Smooth muscle cell (in vitro differentiated cells): ENCODE data around the gene USP43. TPM values are rescaled to one million over a fixed set of nuclear protein-coding genes. Genes with fewer than 3 reads are reported as not detected.

Experiments
- DNase-seq: peaks from one replicate; lab custom pipeline; 2025; ENCODE audit not compliant: unreplicated experiment; lab: John Stamatoyannopoulos, UW
- H2AFZ ChIP-seq: fragments of 200-600 bp; sonication (generic); 2 replicates; pipeline ENCODE4 v1.6.0; 2016; ENCODE audit warnings: antibody characterized with exemption, low read depth, mild to moderate bottlenecking
- H3F3A ChIP-seq: fragments of 200-600 bp; sonication (generic); 2 replicates; pipeline ENCODE4 v1.6.0; 2017; ENCODE audit warnings: antibody characterized with exemption, low read depth
- H3K27ac ChIP-seq: fragments of 200-600 bp; sonication (generic); 2 replicates; pipeline ENCODE4 v1.5.1; 2016; ENCODE audit warnings: low read depth, mild to moderate bottlenecking
- H3K27me3 ChIP-seq: fragments of 200-600 bp; sonication (generic); 2 replicates; pipeline ENCODE4 v1.6.1; 2016; ENCODE audit warnings: low read depth, mild to moderate bottlenecking
- H3K36me3 ChIP-seq: fragments of 200-600 bp; sonication (generic); 2 replicates; pipeline ENCODE4 v1.5.1; 2016; ENCODE audit warnings: low read depth
- H3K4me1 ChIP-seq: fragments of 200-600 bp; sonication (generic); 2 replicates; pipeline ENCODE4 v1.5.1; 2016; ENCODE audit warnings: low read depth
- H3K4me2 ChIP-seq: fragments of 200-600 bp; sonication (generic); 2 replicates; pipeline ENCODE4 v1.6.0; 2016; ENCODE audit warnings: mild to moderate bottlenecking
- H3K4me3 ChIP-seq: fragments of 200-600 bp; sonication (generic); 2 replicates; pipeline ENCODE4 v1.5.1; 2016; ENCODE audit warnings: mild to moderate bottlenecking
- H3K79me2 ChIP-seq: fragments of 200-600 bp; sonication (generic); 2 replicates; pipeline ENCODE4 v1.6.0; 2016; ENCODE audit warnings: low read depth, mild to moderate bottlenecking
- H3K9ac ChIP-seq: fragments of 200-600 bp; sonication (generic); 2 replicates; pipeline ENCODE4 v1.6.0; 2016; ENCODE audit warnings: low read depth
- H3K9me3 ChIP-seq: fragments of 200-600 bp; sonication (generic); replicated peaks from 2 replicates; pipeline ENCODE4 v1.5.1; 2016; ENCODE audit warnings: low read depth
- H4K20me1 ChIP-seq: fragments of 200-600 bp; sonication (generic); 2 replicates; pipeline ENCODE4 v1.6.0; 2016; ENCODE audit warnings: low read depth
- WGBS: methylation state at CpG from one replicate; pipeline ENCODE4 v1.1.7; 2016; ENCODE audit warnings: low lambda C conversion rate; 5-methylcytosine and 5-hydroxymethylcytosine counted together
- polyA plus RNA-seq: library from polyadenylated mRNA; unstranded; fragments of >200 nt; fragmentation: Nextera tagmentation; extraction: Ambion mirVana; gene quantifications from 2 replicates; pipeline ENCODE4 v1.2.1, GENCODE V29; 2016
- total RNA-seq: library from RNA; depleted of rRNA; stranded (reverse); fragments of >200 nt; gene quantifications from 2 replicates; pipeline ENCODE4 v1.2.3, GENCODE V29; 2014
- TF ChIP-seq, protein P1 (sequence below): fragments of 200-600 bp; sonication (generic); IDR thresholded peaks from 2 replicates; pipeline ENCODE4 v1.5.1; 2017; ENCODE audit warnings: borderline replicate concordance, mild to moderate bottlenecking, antibody characterized with exemption; ENCODE audit not compliant: insufficient read depth, poor library complexity, severe bottlenecking

USP43 gene
- total and polyA plus RNA-seq, 2 experiments from 2014 or later: 2.0 to 2.7 TPM

DNA sequence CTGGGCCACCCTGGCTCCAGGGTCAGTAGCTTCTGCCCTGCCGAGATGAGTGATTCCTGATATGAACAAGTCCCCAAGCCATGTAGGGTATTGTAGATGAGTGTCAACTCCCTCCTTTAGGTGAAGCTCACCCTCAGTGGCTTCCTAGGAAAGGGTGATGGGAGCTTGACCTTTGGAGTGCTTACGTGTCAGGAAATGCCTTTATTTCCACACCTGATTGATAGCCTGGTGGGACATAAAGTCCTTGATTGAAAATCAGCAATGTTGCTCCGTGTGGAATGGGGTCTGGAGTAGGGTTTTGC lies 58.4 kb downstream of the USP43 start:
- no peak overlapping the region for H3K4me3 ChIP-seq
- DNase-seq: no peak
- no peaks in the 10 kb centered on the region for H3K4me1 ChIP-seq
- no peak overlapping the region for H3K9ac ChIP-seq
- H3K9me3 ChIP-seq: no peaks in the 10 kb centered on the region
- H3K36me3 ChIP-seq: no peaks in the 10 kb centered on the region
- no peaks in the 10 kb centered on the region for H3K27me3 ChIP-seq
- H4K20me1 ChIP-seq: no peaks in the 10 kb centered on the region
- no peak overlapping the region for H2AFZ ChIP-seq
- H3K79me2 ChIP-seq: no peaks in the 10 kb centered on the region
- no peak overlapping the region for H3K4me2 ChIP-seq
- H3K27ac ChIP-seq: no peak overlapping the region
- H3F3A ChIP-seq: no peaks in the 10 kb centered on the region
- WGBS: 92% methylated on average over 3 of the region's 3 CpGs
- TF ChIP-seq, protein P1, sequence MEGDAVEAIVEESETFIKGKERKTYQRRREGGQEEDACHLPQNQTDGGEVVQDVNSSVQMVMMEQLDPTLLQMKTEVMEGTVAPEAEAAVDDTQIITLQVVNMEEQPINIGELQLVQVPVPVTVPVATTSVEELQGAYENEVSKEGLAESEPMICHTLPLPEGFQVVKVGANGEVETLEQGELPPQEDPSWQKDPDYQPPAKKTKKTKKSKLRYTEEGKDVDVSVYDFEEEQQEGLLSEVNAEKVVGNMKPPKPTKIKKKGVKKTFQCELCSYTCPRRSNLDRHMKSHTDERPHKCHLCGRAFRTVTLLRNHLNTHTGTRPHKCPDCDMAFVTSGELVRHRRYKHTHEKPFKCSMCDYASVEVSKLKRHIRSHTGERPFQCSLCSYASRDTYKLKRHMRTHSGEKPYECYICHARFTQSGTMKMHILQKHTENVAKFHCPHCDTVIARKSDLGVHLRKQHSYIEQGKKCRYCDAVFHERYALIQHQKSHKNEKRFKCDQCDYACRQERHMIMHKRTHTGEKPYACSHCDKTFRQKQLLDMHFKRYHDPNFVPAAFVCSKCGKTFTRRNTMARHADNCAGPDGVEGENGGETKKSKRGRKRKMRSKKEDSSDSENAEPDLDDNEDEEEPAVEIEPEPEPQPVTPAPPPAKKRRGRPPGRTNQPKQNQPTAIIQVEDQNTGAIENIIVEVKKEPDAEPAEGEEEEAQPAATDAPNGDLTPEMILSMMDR: no peak

DNA sequence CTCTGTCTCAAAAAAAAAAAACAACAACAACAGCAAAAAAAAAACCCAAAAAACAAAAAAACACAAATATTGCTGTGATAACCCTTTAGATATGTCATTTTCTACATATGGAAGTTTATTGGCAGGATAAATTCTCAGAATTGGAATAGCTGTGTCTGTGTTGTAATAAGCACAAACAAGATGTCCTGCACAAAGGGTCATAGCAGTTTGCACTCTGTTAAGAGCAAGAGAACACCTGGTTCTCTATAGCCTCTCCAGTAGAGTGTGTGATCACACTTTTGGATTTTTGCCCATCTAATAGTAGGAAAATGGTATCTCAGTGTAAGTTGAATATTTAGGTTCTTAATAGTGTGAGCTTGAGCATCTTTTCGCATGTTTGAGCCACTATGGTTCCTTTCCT lies 60.4 kb downstream of the USP43 start:
- no peaks in the 10 kb centered on the region for H4K20me1 ChIP-seq
- no peaks in the 10 kb centered on the region for H3F3A ChIP-seq
- no peaks in the 10 kb centered on the region for H3K79me2 ChIP-seq
- H3K9ac ChIP-seq: no peak overlapping the region
- H3K4me1 ChIP-seq: no peaks in the 10 kb centered on the region
- no peaks in the 10 kb centered on the region for H3K36me3 ChIP-seq
- H3K27ac ChIP-seq: no peak overlapping the region
- TF ChIP-seq, protein P1: no peak
- H3K27me3 ChIP-seq: no peaks in the 10 kb centered on the region
- H3K4me3 ChIP-seq: no peak overlapping the region
- 95% methylated on average over 1 of the region's 1 CpG for WGBS
- no peak for DNase-seq
- no peaks in the 10 kb centered on the region for H3K9me3 ChIP-seq
- no peak overlapping the region for H3K4me2 ChIP-seq
- no peak overlapping the region for H2AFZ ChIP-seq

DNA sequence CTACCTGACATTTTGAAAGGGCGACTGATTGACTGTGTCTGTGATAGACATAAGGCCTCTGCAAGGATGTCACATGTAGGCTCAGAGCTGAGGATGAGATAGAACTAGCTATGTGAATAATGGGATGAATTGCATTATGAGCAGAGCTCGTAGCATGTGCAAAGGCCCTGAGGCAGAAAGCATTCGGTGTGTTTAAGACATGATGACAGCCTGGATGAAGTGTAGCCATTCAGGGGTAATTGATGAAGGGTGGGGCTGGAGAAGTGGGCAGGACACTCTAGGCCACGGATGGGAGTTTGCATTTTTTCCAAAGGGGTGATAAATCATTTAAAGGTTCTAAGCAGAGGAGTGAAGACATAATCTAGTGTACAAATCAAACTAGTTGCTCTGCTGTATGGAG lies 62.6 kb downstream of the USP43 start:
- Histone ChIP-seq H3F3A (no peaks in the 10 kb centered on the region), H3K4me2 (no peak overlapping the region), H3K9ac (no peak overlapping the region), H3K4me1 (no peaks in the 10 kb centered on the region), H3K36me3 (no peaks in the 10 kb centered on the region), H3K27ac (no peak overlapping the region), H3K79me2 (no peaks in the 10 kb centered on the region), H2AFZ (no peak overlapping the region), H4K20me1 (no peaks in the 10 kb centered on the region), H3K9me3 (no peaks in the 10 kb centered on the region), H3K4me3 (no peak overlapping the region), H3K27me3 (no peaks in the 10 kb centered on the region)
- no peak for DNase-seq
- TF ChIP-seq, protein P1: no peak
- 90% methylated on average over 4 of the region's 4 CpGs for WGBS

DNA sequence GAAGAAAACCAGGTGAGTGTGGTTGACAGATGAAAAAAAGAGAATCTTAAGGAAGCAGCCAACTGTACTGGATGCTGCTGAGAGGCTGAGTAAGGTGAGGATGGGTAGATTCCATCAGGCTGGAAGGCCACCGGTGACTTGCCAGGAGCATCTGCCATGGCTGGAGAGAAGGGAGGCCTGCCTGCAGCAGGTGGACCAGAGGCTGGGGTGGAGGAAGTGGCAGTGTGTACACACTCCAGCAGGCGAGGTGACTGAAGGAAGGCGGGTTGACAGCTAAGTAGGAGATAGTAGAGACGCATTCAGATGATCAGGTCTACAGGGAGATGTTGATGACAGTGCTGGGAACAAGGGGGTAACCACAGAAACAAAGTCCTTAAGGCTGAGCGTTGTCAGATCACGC lies 69.5 kb downstream of the USP43 start:
- Histone ChIP-seq H3K27me3 (no peaks in the 10 kb centered on the region), H3K4me2 (no peak overlapping the region), H4K20me1 (no peaks in the 10 kb centered on the region), H3F3A (no peaks in the 10 kb centered on the region), H3K4me1 (no peaks in the 10 kb centered on the region), H3K36me3 (no peaks in the 10 kb centered on the region), H3K79me2 (no peaks in the 10 kb centered on the region), H3K9me3 (no peaks in the 10 kb centered on the region), H3K4me3 (no peak overlapping the region), H2AFZ (no peak overlapping the region), H3K27ac (no peak overlapping the region), H3K9ac (no peak overlapping the region)
- WGBS: 96% methylated on average over 6 of the region's 6 CpGs
- TF ChIP-seq, protein P1: no peak
- DNase-seq: no peak
